GM23338 (cell line): Measurements from ENCODE around the gene SLC2A13. TPM values are rescaled to one million over a fixed set of nuclear protein-coding genes. Genes with fewer than 3 reads are reported as not detected.

Experiments used
- ATAC-seq: fragments of 200-7000 bp; cut with Tn5 transposase; 3 replicates; pipeline ENCODE4 v1.9.1; 2020
- DNase-seq: peaks from one replicate; pipeline ENCODE4 v3.0.0-alpha.2; 2015; ENCODE audit warnings: low spot score
- H2AFZ ChIP-seq: fragments of 200-600 bp; sonication (generic); 2 replicates; pipeline ENCODE4 v1.8.0; 2016; ENCODE audit warnings: antibody characterized with exemption, mild to moderate bottlenecking, moderate library complexity
- H3F3A ChIP-seq: fragments of 200-600 bp; sonication (generic); replicated peaks from 2 replicates; pipeline ENCODE4 v1.8.0; 2017; ENCODE audit warnings: antibody characterized with exemption, mixed run types, low read depth
- H3K27ac ChIP-seq: fragments of 200-600 bp; sonication (generic); 2 replicates; pipeline ENCODE4 v1.6.1; 2016; ENCODE audit warnings: low read depth
- H3K27me3 ChIP-seq: fragments of 200-600 bp; sonication (generic); 2 replicates; pipeline ENCODE4 v1.8.0; 2016; ENCODE audit warnings: mild to moderate bottlenecking, mixed run types, moderate library complexity; ENCODE audit not compliant: insufficient read depth
- H3K36me3 ChIP-seq: fragments of 200-600 bp; sonication (generic); 2 replicates; pipeline ENCODE4 v1.8.0; 2016; ENCODE audit warnings: mild to moderate bottlenecking; ENCODE audit not compliant: insufficient read depth
- H3K4me1 ChIP-seq: fragments of 200-600 bp; sonication (generic); 2 replicates; pipeline ENCODE4 v1.8.0; 2016; ENCODE audit warnings: mild to moderate bottlenecking, moderate library complexity; ENCODE audit not compliant: insufficient read depth
- H3K4me2 ChIP-seq: fragments of 200-600 bp; sonication (generic); 2 replicates; pipeline ENCODE4 v1.7.1; 2017; ENCODE audit warnings: mixed run types
- H3K4me3 ChIP-seq: fragments of 200-600 bp; sonication (generic); 2 replicates; pipeline ENCODE4 v1.6.1; 2016; ENCODE audit warnings: mixed run types
- H3K79me2 ChIP-seq: fragments of 200-600 bp; sonication (generic); replicated peaks from 2 replicates; pipeline ENCODE4 v1.8.0; 2017; ENCODE audit warnings: mild to moderate bottlenecking; ENCODE audit not compliant: insufficient read depth
- H3K9me2 ChIP-seq: fragments of 200-600 bp; sonication (generic); 2 replicates; pipeline ENCODE4 v1.8.0; 2017; ENCODE audit not compliant: insufficient read depth
- H4K20me1 ChIP-seq: fragments of 200-600 bp; sonication (generic); replicated peaks from 2 replicates; pipeline ENCODE4 v1.8.0; 2017; ENCODE audit warnings: mild to moderate bottlenecking; ENCODE audit not compliant: insufficient read depth
- H3K27ac Mint-ChIP-seq: 2 replicates; pipeline ENCODE4 v1.8.0; 2020; ENCODE audit warnings: inconsistent platforms, mild to moderate bottlenecking, moderate library complexity, mixed read lengths
- H3K27me3 Mint-ChIP-seq: 3 replicates; pipeline ENCODE4 v1.8.0; 2022; ENCODE audit warnings: low read depth, mild to moderate bottlenecking, moderate library complexity, mixed read lengths, inconsistent platforms; ENCODE audit not compliant: insufficient read depth, poor library complexity
- H3K36me3 Mint-ChIP-seq: 3 replicates; pipeline ENCODE4 v1.8.0; 2021; ENCODE audit warnings: low read depth, mild to moderate bottlenecking, inconsistent platforms, moderate library complexity, mixed read lengths
- H3K4me1 Mint-ChIP-seq: 3 replicates; pipeline ENCODE4 v1.8.0; 2020; ENCODE audit warnings: mild to moderate bottlenecking, inconsistent platforms, mixed read lengths
- H3K4me3 Mint-ChIP-seq: 3 replicates; pipeline ENCODE4 v1.8.0; 2021; ENCODE audit warnings: moderate library complexity, mild to moderate bottlenecking, inconsistent platforms, mixed read lengths
- H3K9me3 Mint-ChIP-seq: 3 replicates; pipeline ENCODE4 v1.8.0; 2020; ENCODE audit warnings: moderate library complexity, mild to moderate bottlenecking, inconsistent platforms, mixed read lengths
- CTCF ChIP-seq, 2 experiments: fragments of 200-600 bp in 1 of 2; sonication (generic) in 1 of 2; conservative IDR thresholded peaks; 2 replicates each; pipeline versions ENCODE4 v1.5.1 to v1.6.1; 2016 to 2017; ENCODE audit warnings: antibody characterized with exemption in 2 of 2, low read depth in 2 of 2, mild to moderate bottlenecking in 2 of 2, moderate library complexity in 1 of 2
- ETS1 ChIP-seq: IDR thresholded peaks from 2 replicates; pipeline ENCODE4 v1.6.1; 2016; ENCODE audit warnings: antibody characterized with exemption
- EZH2 ChIP-seq: fragments of 200-600 bp; sonication (generic); IDR thresholded peaks from one replicate; pipeline ENCODE4 v1.8.0; 2017; ENCODE audit warnings: antibody characterized with exemption, mild to moderate bottlenecking, low read depth; ENCODE audit not compliant: unreplicated experiment
- REST ChIP-seq: IDR thresholded peaks from one replicate; pipeline ENCODE4 v1.6.1; 2018; ENCODE audit warnings: antibody characterized with exemption; ENCODE audit not compliant: unreplicated experiment
- ZNF114 ChIP-seq: fragments of 250-450 bp; sonication (Bioruptor Pico); IDR thresholded peaks from 2 replicates; pipeline ENCODE4 v1.5.0; 2020; ENCODE audit warnings: mild to moderate bottlenecking, moderate library complexity
- ZNF462 ChIP-seq: fragments of 250-450 bp; sonication (Bioruptor Pico); IDR thresholded peaks from 2 replicates; pipeline ENCODE4 v1.5.0; 2020; ENCODE audit warnings: mild to moderate bottlenecking, moderate library complexity
- polyA plus RNA-seq: library from polyadenylated mRNA; unstranded; fragments of >200 nt; fragmentation: Nextera tagmentation; extraction: Ambion mirVana; gene quantifications from 2 replicates; pipeline ENCODE4 v1.2.1, GENCODE V29; 2016
- total RNA-seq: library from RNA; depleted of rRNA; stranded (reverse); fragments of >200 nt; shearing (Covaris generic); gene quantifications from 2 replicates; pipeline ENCODE4 v1.2.3, GENCODE V29; 2014

The SLC2A13 gene
- total and polyA plus RNA-seq, 2 experiments from 2014 or later, result 6.8 to 22.7 TPM

- TF ChIP-seq ZNF462, result no peak
- no peak for TF ChIP-seq REST
- TF ChIP-seq EZH2, result no peak
These were observed 168.8 kb downstream of the SLC2A13 start (continued) for GRCh38 chr12:39937119-39937518.

GRCh38 chr12:39935839-39936238 is 170.0 kb downstream of the SLC2A13 start:
- H3K4me3 Mint-ChIP-seq, result no peak overlapping the region
- no peaks in the 10 kb centered on the region for H4K20me1 ChIP-seq
- no peaks in the 10 kb centered on the region for H3K36me3 ChIP-seq
- no peak for DNase-seq
- no peaks in the 10 kb centered on the region for H3K9me2 ChIP-seq
- H3F3A ChIP-seq, result no peaks in the 10 kb centered on the region
- no peak overlapping the region for H3K27ac Mint-ChIP-seq
- H3K4me3 ChIP-seq, result no peak overlapping the region
- no peaks in the 10 kb centered on the region for H3K36me3 Mint-ChIP-seq
- no peak overlapping the region for H3K27ac ChIP-seq
- H2AFZ ChIP-seq, result no peak overlapping the region
- H3K79me2 ChIP-seq, result no peaks in the 10 kb centered on the region
- H3K27me3 Mint-ChIP-seq, result no peaks in the 10 kb centered on the region
- H3K9me3 Mint-ChIP-seq, result no peaks in the 10 kb centered on the region
- no peaks in the 10 kb centered on the region for H3K4me1 ChIP-seq
- no peak overlapping the region for H3K4me2 ChIP-seq
- H3K27me3 ChIP-seq, result no peaks in the 10 kb centered on the region
- H3K4me1 Mint-ChIP-seq, result 0 out of 3 replicates have a peak, but pooled peaks cover 4% of the 10 kb centered on the region
- ATAC-seq, result no peak
- no peak for TF ChIP-seq ZNF114 (CRISPR knock-in tag)
- no peak for TF ChIP-seq CTCF (conservative IDR thresholded peaks at IDR 0.05; ENCODE audit: low read depth in 2 of 2)
- TF ChIP-seq ETS1, result no peak
